Tibial artery (tissue), 4 donors: ENCODE results near the gene STYXL1.
"Not testable (repeated sequence)": the region's sequence is repeated elsewhere in the genome, so short reads cannot be mapped to it uniquely, and the experiment has no call there.

ENCODE experiments used
- DNase-seq, 2 donors: peaks; one replicate each; pipeline ENCODE4 v3.0.0-alpha.2; 2019
- H3K27ac ChIP-seq, 2 donors: fragments of 200-600 bp; sonication (generic) in 1 of 2; 1 replicate in 1 of 2; 2 replicates in 1 of 2; pipeline ENCODE4 v1.5.1; 2018 to 2019; ENCODE audit warnings: mild to moderate bottlenecking in 1 of 2
- H3K27me3 ChIP-seq, 2 donors: fragments of 200-600 bp; sonication (generic) in 1 of 2; one replicate each; pipeline versions ENCODE4 v1.5.1 to v1.6.0; 2016 to 2019
- H3K36me3 ChIP-seq, 3 donors: fragments of 200-600 bp; sonication (generic) in 2 of 3; one replicate each; pipeline ENCODE4 v1.5.1; 2016 to 2019; ENCODE audit warnings: mild to moderate bottlenecking in 2 of 3
- H3K4me1 ChIP-seq, 4 donors: fragments of 200-600 bp; sonication (generic) in 2 of 4; 1 replicate in 3 of 4; 2 replicates in 1 of 4; pipeline ENCODE4 v1.5.1; 2016 to 2019
- H3K4me3 ChIP-seq, 2 donors: fragments of 200-600 bp; sonication (generic) in 1 of 2; 1 replicate in 1 of 2; 2 replicates in 1 of 2; pipeline ENCODE4 v1.5.1; 2018 to 2019; ENCODE audit warnings: mild to moderate bottlenecking in 2 of 2
- H3K9me3 ChIP-seq, 3 donors: fragments of 200-600 bp; sonication (generic) in 1 of 3; one replicate each; pipeline ENCODE4 v1.5.1; 2016 to 2019
- intact Hi-C: fragments of 100-400 bp; cut with DNase I; formaldehyde crosslinking; loops from one replicate; pipeline ENCODE4 v1.15.0; 2023; ENCODE audit warnings: low total_unique reads
- TF ChIP-seq, protein P1 (sequence below), 2 experiments: fragments of 200-600 bp in 1 of 2; fragments of 450-650 bp in 1 of 2; IDR thresholded peaks; one replicate each; pipeline ENCODE4 v1.5.1; 2017 to 2019; ENCODE audit warnings: antibody characterized with exemption in 2 of 2, mild to moderate bottlenecking in 1 of 2, moderate library complexity in 1 of 2

The STYXL1 gene

DNA sequence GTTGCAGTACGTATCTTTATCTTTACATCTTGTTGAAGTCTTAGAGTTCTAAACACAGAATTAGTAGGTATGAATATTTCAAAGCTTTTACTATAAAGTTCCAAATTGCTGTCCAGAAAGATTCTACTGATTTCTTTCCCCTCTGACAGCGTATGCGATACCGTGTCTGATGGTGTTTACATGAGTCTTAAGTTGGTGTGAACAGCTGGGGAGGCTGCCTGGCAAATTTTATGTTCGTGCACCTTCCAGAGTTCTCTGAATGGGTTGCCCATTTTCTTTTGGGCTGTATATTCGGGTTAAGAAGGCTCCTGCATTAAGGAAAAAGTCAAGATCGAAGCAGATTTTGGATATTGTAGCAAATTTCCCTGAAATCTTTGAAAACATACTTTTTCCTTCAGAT, 8.4 kb upstream of the STYXL1 start:
- H3K4me3 ChIP-seq = no peak overlapping the region
- no peaks in the 10 kb centered on the region for H3K9me3 ChIP-seq
- no peak for DNase-seq
- intact Hi-C loops = no loop called here
- no peaks in the 10 kb centered on the region for H3K27me3 ChIP-seq
- TF ChIP-seq, protein P1, sequence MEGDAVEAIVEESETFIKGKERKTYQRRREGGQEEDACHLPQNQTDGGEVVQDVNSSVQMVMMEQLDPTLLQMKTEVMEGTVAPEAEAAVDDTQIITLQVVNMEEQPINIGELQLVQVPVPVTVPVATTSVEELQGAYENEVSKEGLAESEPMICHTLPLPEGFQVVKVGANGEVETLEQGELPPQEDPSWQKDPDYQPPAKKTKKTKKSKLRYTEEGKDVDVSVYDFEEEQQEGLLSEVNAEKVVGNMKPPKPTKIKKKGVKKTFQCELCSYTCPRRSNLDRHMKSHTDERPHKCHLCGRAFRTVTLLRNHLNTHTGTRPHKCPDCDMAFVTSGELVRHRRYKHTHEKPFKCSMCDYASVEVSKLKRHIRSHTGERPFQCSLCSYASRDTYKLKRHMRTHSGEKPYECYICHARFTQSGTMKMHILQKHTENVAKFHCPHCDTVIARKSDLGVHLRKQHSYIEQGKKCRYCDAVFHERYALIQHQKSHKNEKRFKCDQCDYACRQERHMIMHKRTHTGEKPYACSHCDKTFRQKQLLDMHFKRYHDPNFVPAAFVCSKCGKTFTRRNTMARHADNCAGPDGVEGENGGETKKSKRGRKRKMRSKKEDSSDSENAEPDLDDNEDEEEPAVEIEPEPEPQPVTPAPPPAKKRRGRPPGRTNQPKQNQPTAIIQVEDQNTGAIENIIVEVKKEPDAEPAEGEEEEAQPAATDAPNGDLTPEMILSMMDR (IDR thresholded peaks at IDR 0.05) = no peak
- H3K36me3 ChIP-seq = peaks cover 41 to 83% (median 76%) of the 10 kb centered on the region in 3 donors
- H3K27ac ChIP-seq = no peak overlapping the region
- H3K4me1 ChIP-seq = no peaks in the 10 kb centered on the region

DNA sequence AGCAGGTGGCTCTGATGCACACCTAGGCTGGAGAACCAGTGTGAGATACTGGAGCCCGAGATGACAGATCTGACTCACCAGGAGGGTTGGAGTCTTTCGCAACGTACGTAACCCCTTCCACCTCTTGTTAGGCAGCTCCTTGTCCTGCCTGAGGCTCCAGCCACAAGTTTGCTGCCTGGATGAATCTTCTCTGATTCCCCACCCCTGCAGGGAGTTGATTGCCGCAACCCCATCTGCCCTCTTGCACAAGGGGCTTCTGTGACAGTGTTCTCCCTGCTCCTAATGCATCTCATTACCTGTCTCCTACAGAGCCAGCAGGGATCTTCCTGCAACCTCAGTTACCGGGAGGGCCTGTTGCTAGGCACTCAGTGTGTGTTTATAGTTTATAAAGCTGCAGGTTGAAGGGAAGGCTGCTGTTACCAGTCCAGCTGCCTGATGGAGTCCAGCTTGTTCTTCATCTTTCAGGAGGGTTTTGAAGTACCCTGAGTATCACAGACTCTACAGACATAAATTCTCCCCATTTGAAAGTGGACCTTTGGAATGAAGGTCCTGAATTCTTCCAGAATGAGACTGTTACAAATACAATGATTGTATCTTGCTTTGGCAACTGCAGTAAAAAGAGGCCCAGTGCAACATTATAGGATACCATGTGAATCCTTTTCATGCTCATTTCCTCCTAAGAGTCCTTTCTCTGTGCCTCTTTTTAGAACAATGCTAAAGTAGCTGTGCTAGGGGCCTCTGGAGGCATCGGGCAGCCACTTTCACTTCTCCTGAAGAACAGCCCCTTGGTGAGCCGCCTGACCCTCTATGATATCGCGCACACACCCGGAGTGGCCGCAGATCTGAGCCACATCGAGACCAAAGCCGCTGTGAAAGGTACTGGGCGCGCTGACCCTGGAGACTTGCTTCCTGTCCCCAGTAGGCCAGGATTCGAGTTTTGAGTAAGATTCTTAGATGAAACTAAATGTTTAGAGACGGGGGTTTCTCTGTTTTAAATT, 6.6 kb upstream of the STYXL1 start:
- H3K36me3 ChIP-seq = peaks cover 23 to 65% (median 58%) of the 10 kb centered on the region in 3 donors
- DNase-seq = no peak
- no peak overlapping the region for H3K4me3 ChIP-seq
- TF ChIP-seq, protein P1 (IDR thresholded peaks at IDR 0.05) = no peak
- H3K27me3 ChIP-seq = no peaks in the 10 kb centered on the region
- peaks cover 0 to 16% (median 9%) of the 10 kb centered on the region in 4 donors for H3K4me1 ChIP-seq
- H3K27ac ChIP-seq = no peak overlapping the region
- no peaks in the 10 kb centered on the region for H3K9me3 ChIP-seq
- intact Hi-C loops = no loop called here

DNA sequence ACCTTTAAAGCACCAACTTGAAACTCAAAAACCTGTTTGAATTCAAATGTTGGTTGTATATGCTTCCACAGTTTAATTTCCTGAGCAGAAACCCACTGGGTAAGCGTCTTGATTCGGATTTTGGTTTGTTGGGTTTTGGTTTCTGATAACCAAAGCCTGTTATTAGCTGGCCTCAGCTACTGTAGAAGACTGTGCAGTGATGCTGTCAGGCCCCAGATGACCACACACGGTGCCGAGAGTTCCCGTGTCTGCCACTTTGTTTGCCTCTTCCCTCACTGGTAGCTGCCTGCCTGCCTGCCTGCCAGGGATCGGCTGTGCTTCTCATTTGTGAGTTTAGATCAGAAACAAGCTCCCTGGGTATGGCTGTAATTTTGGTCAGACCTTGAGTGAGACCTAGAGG, 5.7 kb upstream of the STYXL1 start:
- TF ChIP-seq, protein P1 (IDR thresholded peaks at IDR 0.05) = no peak
- intact Hi-C loops = no loop called here
- Histone ChIP-seq H3K4me1 (peaks cover 0 to 25% (median 17%) of the 10 kb centered on the region in 4 donors), H3K9me3 (no peaks in the 10 kb centered on the region), H3K36me3 (peaks cover 13 to 55% (median 48%) of the 10 kb centered on the region in 3 donors), H3K4me3 (no peak overlapping the region), H3K27me3 (no peaks in the 10 kb centered on the region), H3K27ac (no peak overlapping the region)
- no peak for DNase-seq

DNA sequence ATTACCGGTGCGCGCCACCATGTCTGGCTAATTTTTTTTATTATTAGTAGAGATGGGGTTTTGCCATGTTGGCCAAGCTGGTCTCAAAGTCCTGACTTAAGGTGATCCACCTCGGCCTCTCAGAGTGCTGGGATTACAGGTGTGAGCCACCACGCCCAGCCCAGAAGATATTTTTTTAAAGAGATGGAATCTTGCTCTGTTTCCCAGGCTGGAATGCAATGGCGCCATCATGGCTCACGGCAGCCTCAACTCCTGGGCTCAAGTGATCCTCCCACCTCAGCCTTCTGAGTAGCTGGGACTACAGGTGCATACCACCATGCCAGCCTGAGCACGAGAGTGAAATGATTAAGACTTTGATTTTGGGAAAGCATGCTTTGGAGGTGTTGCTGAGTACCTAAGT, 4.9 kb upstream of the STYXL1 start:
- Histone ChIP-seq H3K36me3 (peaks cover 6 to 48% (median 40%) of the 10 kb centered on the region in 3 donors), H3K4me1 (peaks cover 0 to 26% (median 17%) of the 10 kb centered on the region in 4 donors)
- H3K27me3 ChIP-seq, DNase-seq, intact Hi-C loops, H3K27ac ChIP-seq, H3K4me3 ChIP-seq, H3K9me3 ChIP-seq: not testable (repeated sequence)

DNA sequence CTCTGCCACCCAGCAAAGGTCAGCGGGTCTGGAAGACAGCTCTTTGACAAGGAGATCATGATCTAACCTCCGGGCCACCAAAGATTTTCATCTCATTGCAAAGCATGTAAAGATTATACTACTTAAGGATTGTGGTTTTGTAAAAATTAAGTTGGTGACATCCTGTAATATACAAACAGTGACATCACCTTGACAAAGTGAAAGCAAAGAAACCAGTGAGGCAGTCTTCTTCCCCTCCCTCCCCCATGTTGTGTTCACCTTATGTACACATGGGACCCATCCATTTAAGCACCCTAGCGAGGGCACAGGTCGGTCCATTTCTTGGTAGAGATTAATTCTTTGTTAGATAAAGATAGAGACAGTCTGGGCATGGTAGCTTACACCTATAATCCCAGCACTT, 4.0 kb upstream of the STYXL1 start:
- TF ChIP-seq, protein P1 (IDR thresholded peaks at IDR 0.05) = no peak
- Histone ChIP-seq H3K36me3 (peaks cover 0 to 39% (median 37%) of the 10 kb centered on the region in 3 donors), H3K4me3 (no peak overlapping the region), H3K9me3 (no peaks in the 10 kb centered on the region), H3K4me1 (peaks cover 0 to 32% (median 21%) of the 10 kb centered on the region in 4 donors), H3K27ac (no peak overlapping the region), H3K27me3 (no peaks in the 10 kb centered on the region)
- no peak for DNase-seq
- intact Hi-C loops = no loop called here

DNA sequence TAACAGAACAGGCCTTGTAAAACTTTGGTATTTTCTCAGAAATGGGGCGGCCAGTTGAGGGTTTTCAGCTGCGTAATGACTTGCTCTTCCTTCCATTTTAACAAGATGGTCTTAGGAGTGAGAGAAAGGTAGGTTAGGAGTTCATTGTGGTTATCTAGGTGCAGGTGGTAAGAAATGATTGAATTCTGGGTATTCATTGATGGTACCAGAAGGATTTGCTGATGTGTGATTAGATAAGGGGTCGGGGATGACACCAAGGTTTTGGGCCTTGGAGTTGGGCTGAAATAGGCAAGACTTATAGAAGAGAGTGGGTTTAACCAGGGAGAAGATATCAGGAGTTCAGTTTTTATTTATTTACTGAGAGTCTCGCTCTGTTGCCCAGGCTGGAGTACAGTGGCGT, 2.7 kb upstream of the STYXL1 start:
- Histone ChIP-seq H3K9me3 (no peaks in the 10 kb centered on the region), H3K4me3 (no peak overlapping the region), H3K27ac (no peak overlapping the region), H3K4me1 (peaks cover 0 to 41% (median 26%) of the 10 kb centered on the region in 4 donors), H3K27me3 (no peaks in the 10 kb centered on the region), H3K36me3 (peaks cover 0 to 30% (median 29%) of the 10 kb centered on the region in 3 donors)
- DNase-seq = no peak
- TF ChIP-seq, protein P1 (IDR thresholded peaks at IDR 0.05) = no peak
- intact Hi-C loops = no loop called here
